GM19035 (cell line): Measurements from ENCODE around the gene STX7.

Source experiments
- ATAC-seq: cut with Tn5 transposase; IDR thresholded peaks from one replicate; pipeline ENCODE4 v1.9.1; 2021; ENCODE audit not compliant: unreplicated experiment

The STX7 gene

GRCh38 chr6:132506869-132507808, 5.8 kb downstream of the STX7 start:
- ATAC-seq, result no peak

DNA sequence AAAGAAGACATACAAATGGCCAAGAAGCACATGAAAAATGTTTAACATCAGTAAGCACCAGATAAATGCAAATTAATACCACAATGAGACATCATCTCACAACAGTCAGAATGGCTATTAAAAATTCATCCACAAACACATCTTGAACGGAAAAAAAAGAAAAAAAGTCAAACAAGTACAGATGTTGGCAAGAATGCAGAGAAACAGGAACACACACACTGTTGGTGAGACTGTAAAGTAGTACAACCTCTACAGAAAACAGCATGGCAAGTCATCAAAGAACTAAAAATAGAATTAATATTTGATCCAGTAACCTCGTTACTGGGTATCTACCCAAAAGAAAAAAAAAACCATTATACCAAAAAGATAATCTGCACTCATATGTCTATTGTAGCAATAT, 6.5 kb downstream of the STX7 start:
- ATAC-seq, result no peak

GRCh38 chr6:132505158-132505557, 7.8 kb downstream of the STX7 start:
- ATAC-seq, result no peak

DNA sequence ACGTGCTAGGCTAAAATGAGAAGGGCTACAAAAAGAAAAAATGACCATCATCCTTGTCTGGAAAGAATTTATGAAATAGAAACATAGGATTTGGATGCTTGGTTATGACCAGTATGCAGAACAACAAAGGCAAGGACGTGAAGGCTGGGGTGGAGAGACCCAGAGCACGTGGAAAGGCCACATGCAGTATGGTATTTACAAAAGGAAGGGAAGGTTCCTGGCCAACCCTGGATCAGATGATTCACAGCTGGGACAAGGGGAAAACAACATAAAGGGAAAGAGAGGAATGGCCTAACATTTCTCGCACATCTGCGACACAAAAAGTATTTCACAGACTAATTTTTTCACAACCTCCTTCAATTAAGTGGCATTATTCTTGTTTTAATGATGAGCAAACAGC, 8.2 kb downstream of the STX7 start:
- no peak for ATAC-seq

GRCh38 chr6:132499757-132500156, 13.2 kb downstream of the STX7 start:
- no peak for ATAC-seq

DNA sequence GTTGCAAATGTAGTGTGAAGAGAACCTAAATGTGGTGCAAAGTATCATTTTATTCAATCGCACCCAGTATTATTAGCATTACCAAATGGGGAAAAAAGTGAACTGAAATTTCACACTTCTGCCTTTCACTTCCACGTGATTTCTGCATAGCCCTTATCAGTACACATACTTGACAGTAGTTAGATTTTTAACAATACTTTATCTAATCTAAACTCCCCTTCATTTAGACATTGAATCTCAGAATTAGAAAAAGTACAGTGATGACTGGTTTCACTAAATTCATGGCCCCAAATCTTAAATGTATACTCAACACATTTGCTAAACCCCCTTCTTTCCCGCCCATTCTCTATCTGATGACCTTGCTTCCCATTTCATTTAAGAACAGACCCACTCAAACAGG, 14.3 kb downstream of the STX7 start:
- ATAC-seq, result peak; percentile 47

DNA sequence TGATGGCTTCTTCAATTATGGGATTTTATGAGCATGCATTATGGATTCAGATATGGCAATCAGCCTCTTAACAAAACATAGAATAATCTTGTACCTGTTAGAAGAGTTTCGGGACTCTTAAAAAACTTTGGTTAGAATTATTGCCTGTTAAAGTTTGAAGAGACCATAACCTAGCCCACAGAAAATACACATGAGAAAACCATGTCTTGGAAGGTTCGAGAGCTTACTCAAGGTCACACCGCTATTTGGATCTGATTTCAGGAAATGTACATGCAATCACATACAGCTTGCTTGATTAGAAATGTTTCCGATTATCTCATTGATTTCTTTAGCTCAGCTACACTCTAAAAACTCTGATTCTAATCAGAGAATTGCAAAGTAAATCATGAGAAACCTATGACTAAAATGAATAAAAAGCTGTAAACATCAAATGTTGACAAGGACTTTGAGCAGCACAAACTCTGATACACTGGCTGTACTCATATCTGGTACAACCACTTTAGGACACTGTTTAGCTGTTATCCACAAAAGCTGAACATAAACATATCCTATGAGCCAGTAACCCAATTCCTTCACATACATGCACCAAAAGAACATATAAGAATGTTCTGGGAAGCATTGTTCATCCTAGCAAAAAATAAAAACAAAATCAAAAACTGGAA, 16.3 kb downstream of the STX7 start:
- no peak for ATAC-seq

GRCh38 chr6:132495604-132496079, 17.3 kb downstream of the STX7 start:
- peak; percentile 68 for ATAC-seq

- ATAC-seq, result no peak
Measured at GRCh38 chr6:132494954-132495353, 18.0 kb downstream of the STX7 start.

DNA sequence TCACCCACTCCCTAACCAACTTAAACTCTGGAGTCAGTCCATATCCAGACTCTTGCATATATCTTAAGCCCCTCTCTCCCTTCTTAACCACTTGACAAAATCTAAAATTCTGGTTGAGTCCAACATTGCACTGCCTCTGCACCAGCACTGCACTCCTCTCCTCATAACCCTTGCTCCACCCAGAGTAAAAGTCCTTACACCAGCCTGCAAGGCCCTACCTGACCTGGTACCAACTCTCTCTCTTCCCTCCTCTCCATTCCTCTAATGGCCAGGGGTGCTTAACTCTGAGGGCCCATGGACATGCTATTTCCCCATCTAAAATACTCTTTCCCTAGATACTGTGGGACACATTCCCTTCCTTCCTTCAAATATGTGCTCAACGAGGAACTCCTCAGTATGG, 21.0 kb downstream of the STX7 start:
- no peak for ATAC-seq

GRCh38 chr6:132491303-132491702, 21.6 kb downstream of the STX7 start:
- no peak for ATAC-seq

GRCh38 chr6:132490478-132491204, 22.3 kb downstream of the STX7 start:
- ATAC-seq, result peak; percentile 67

DNA sequence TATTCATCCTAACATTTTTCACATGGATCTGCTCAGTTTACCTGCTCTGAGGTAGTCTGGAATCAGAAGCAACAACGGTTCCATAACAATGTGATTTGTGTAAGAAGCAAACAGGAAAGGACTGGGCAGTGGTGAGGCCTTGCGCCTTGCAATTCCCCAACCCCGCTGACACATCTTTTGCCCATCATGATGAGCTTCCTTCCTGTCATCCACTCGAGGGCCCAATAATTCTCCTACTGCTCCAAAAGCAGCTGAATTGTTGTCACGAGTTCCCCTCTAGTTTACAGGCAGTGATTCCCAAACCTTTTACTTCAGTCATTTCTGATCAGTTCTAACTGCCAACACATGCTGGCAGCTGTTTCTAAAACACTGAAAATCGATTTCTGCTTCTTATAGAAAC, 22.9 kb downstream of the STX7 start:
- ATAC-seq, result peak; percentile 48

- no peak for ATAC-seq
Measured at GRCh38 chr6:132489376-132489775, 23.5 kb downstream of the STX7 start.

- ATAC-seq, result no peak
Measured at GRCh38 chr6:132487762-132488161, 25.2 kb downstream of the STX7 start.

DNA sequence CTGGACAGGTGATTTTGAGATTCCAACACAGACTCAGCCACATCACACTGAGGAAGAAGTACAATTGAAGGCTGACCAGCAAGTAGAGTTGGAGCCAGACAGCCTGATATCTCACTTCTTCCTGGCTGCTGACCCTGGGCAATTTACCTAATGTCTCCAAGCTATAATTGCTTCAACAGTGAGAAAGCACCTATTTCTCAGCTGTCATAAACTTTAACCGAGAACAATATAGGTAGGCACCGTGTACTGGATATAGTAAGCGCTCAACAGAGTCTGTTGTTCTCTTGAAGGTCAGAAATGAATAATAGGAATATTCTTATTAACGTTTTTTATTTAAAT, 28.3 kb downstream of the STX7 start:
- peak; percentile 16 for ATAC-seq

DNA sequence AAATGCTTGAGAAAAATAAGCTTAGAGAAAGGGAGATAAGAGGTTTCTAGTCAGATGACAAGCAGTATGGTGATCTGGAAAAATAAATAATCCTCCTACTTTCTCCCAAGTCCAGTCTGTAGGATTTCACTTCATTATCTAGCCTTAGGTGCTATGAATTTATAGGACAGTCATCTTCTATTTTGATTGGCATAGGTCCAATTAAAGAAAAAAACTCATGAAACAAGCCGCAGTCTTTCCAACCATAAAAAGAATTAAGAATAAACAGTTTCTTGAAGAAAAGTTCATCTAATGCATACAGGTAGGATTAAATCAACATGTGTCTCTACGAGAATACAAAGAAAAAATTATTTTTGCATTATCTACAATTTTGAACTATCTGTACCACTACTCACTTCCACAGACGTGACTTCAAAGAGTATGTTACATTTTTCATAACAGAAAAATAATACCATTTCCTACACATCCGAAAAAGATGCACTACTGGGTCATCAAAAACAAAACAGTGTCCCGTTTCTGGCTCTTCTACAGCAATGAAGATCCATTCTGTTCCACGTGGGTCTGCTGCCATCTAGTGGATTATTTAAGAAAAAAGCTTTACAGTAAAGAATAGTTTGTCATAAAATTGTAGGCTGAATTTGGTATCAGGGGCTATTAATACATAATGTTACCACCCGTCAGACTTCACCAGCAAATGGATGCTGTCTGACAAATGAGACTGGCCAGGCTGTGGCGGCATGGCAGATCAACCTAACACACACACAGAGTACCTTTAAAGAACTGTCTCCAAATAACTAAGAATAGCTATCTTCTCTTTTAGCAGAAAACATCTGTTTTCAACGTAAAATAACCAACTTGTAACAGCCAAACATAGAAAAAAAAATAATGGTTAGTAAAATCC, 28.9 kb downstream of the STX7 start:
- ATAC-seq, result peak; percentile 76

DNA sequence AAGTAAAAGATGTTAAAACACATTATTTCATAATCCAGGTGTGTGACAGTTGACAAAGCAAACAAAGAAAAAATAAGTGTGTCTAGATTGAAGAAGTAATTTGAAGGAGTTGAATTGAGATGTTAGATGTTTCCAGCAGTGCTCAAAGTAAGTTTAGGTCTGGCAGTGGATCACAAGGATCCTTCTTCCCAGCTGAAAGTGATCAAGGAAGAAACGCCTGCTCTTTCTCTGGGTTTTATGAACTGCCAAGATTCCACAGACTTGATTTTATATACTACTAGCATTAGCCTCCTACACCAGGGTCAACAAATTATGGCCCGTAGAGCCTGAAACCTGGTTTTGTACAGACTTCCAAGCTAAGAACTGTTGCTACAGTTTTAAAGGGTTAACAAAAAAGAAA, 30.3 kb downstream of the STX7 start:
- no peak for ATAC-seq

- ATAC-seq, result no peak
Measured at GRCh38 chr6:132481189-132481588, 31.7 kb downstream of the STX7 start.

DNA sequence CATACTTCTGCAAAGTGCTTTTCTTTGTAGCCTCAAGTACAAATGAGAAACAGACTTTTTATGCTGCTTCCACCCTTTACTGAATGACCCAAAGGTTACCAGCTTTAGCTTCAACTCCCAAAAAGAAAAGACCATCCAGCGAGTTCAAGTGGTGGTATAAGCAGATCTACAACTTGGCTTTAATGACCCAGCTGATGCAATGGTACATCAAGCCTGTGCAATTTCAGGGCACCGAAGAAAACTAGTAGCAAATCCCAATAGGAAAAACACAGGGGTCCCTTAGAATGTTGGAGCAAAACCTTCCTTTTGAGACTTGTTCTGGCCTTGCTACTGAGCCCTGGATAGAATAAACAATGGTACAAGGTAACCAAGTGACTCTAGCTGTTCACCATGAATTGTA, 33.8 kb downstream of the STX7 start:
- no peak for ATAC-seq

DNA sequence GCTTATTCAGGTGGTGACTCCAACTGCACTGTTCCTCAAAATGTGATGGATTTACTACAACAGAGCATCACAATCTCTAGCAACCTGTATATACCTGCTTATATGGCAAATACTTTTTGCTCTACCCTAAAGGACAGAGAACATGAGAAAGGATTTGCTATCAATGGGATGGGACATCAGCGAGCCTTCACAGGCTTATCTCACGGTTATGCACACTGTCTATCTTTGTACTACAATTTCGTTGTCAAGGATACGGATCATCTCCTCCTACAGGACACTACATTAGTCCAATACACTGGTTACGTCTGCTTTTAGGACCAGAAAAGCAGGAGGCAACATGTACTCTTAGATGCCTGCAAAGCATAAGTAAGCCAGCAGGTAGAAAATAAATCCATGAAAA, 34.2 kb downstream of the STX7 start:
- ATAC-seq, result no peak
